Measurements from ENCODE around the gene CHPF2. TPM values are rescaled to one million over a fixed set of nuclear protein-coding genes. Genes with fewer than 3 reads are reported as not detected.

The CHPF2 gene
- total RNA-seq, 4 donors from 2014 or later, result 18.0 to 38.1 (median 25.7) TPM

- ATAC-seq, result no peak
- H3K36me3 ChIP-seq, result peaks cover 0 to 79% of the 10 kb centered on the region in 2 donors
- H3K4me3 ChIP-seq, result no peak overlapping the region
- no peak overlapping the region for H3K27ac ChIP-seq
- H3K27me3 ChIP-seq, result no peaks in the 10 kb centered on the region
- peaks cover 0 to 16% (median 12%) of the 10 kb centered on the region in 3 donors for H3K4me1 ChIP-seq
- TF ChIP-seq CTCF (IDR thresholded peaks at IDR 0.05), result no peak
- no peak for TF ChIP-seq POLR2AphosphoS5 (IDR thresholded peaks at IDR 0.05)
- no peak for TF ChIP-seq EP300 (IDR thresholded peaks at IDR 0.05)
- TF ChIP-seq POLR2A (IDR thresholded peaks at IDR 0.05), result no peak
- no peaks in the 10 kb centered on the region for H3K9me3 ChIP-seq
- WGBS, 2 donors (ENCODE audit: low coverage in 1 of 2), result 73% methylated on average over 4 of the region's 44 CpGs; no CpG with 5 or more reads in 1 of the 2 donors
These were observed 5.2 kb downstream of the CHPF2 start for GRCh38 chr7:151237244-151238189.

DNA sequence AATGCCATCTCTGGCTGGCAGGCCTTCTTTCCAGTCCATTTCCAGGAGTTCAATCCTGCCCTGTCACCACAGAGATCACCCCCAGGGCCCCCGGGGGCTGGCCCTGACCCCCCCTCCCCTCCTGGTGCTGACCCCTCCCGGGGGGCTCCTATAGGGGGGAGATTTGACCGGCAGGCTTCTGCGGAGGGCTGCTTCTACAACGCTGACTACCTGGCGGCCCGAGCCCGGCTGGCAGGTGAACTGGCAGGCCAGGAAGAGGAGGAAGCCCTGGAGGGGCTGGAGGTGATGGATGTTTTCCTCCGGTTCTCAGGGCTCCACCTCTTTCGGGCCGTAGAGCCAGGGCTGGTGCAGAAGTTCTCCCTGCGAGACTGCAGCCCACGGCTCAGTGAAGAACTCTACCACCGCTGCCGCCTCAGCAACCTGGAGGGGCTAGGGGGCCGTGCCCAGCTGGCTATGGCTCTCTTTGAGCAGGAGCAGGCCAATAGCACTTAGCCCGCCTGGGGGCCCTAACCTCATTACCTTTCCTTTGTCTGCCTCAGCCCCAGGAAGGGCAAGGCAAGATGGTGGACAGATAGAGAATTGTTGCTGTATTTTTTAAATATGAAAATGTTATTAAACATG lies 6.0 kb downstream of the CHPF2 start:
- no peak for ATAC-seq
- TF ChIP-seq CTCF (IDR thresholded peaks at IDR 0.05) (no peak), EP300 (IDR thresholded peaks at IDR 0.05) (no peak), POLR2A (IDR thresholded peaks at IDR 0.05) (no peak)
- Histone ChIP-seq H3K4me1 (peaks cover 0 to 18% (median 10%) of the 10 kb centered on the region in 3 donors), H3K36me3 (peaks cover 0 to 81% of the 10 kb centered on the region in 2 donors), H3K27ac (no peak overlapping the region), H3K9me3 (no peaks in the 10 kb centered on the region), H3K4me3 (no peak overlapping the region), H3K27me3 (no peaks in the 10 kb centered on the region)
- WGBS, 2 donors (ENCODE audit: low coverage in 1 of 2), result 67% methylated on average over 1 of the region's 17 CpGs; no CpG with 5 or more reads in 1 of the 2 donors

DNA sequence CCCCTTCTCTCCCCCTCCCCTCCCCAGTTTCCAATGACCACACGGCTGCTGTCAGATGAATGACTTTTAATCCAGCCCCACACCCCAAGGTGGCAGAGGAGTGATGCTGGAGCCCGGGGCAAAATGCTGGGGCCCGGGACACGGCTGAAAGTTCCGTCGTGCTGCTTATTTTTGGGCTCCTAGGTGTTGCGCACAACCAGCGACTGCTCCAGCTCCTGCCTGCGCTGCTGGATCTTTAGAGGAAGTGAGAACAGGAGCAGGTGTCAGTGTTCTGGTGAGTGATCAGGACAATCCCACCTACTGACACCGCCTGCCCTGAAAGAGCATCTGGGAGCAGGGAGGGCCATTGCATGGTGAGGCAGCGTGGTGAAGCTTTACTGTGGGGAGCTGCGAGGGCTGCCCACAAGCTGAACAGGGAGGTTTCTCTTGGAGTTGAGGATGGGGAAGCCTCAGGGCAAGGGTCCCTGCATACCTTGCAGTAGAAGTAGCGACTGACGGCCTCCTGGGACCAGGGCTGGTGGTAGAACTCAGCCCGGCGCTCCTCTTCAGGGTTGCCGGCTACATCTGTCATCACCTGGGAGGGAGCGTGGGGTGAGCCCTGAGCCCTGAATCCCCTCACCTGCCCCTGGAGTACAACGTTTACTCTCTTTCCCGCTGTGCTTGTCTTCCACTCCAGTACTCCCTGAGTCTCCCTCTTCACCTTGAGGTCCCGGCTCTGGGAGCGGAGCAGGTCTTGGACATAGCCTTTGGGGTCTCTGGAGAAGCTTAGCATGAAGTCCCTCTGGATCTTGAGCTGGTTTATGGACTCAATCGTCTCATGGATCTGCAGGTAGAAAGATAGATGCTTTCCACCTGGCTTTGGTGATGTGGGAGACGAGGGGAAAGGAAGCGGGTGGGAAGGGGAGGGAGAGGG lies 6.9 kb downstream of the CHPF2 start:
- H3K9me3 ChIP-seq, result no peaks in the 10 kb centered on the region
- no peak overlapping the region for H3K4me3 ChIP-seq
- no peak for TF ChIP-seq POLR2AphosphoS5 (IDR thresholded peaks at IDR 0.05)
- no peak for TF ChIP-seq EP300 (IDR thresholded peaks at IDR 0.05)
- no peak for TF ChIP-seq POLR2A (IDR thresholded peaks at IDR 0.05)
- TF ChIP-seq CTCF (IDR thresholded peaks at IDR 0.05), result no peak
- 75 to 96% methylated on average over 3 to 4 of the region's 25 CpGs for WGBS, 2 donors (ENCODE audit: low coverage in 1 of 2)
- peaks cover 0 to 81% of the 10 kb centered on the region in 2 donors for H3K36me3 ChIP-seq
- no peak overlapping the region for H3K27ac ChIP-seq
- ATAC-seq, result no peak
- H3K27me3 ChIP-seq, result no peaks in the 10 kb centered on the region
- H3K4me1 ChIP-seq, result peaks cover 0 to 18% (median 1%) of the 10 kb centered on the region in 3 donors

DNA sequence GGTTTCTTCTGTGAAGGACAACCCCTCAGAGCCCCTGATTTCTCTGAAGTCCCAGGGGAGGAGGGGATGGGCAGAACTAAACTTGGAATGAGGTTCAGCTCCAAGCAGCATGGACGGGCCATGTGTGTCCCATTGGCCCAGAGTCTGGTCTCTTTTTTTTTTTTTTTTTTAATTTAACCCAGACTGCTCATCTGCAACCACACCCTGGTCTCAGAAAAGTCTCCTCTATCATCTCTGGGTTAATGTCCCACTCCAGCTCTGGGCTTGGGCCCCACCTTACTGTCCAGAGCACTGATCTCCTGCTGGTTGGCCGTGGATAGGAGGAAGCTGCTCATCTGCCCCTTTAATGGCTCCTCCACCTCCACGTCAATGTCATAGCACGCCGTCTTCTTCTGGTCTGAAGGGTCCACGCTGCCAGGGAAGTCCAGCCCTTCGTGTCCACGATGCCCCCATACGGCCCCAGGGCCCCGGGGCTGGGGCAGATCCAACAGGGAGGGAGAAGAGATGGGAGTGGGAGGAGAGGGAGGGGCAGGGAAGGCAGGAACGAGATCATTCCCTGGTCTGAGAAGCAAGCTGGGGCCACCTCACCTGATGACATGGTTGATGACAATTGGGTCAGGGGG lies 7.7 kb downstream of the CHPF2 start:
- 30 to 40% methylated on average over 1 to 4 of the region's 11 CpGs for WGBS, 2 donors (ENCODE audit: low coverage in 1 of 2)
- no peak for ATAC-seq
- peaks cover 0 to 77% of the 10 kb centered on the region in 2 donors for H3K36me3 ChIP-seq

More for the DNA sequence above, 7.7 kb downstream of the CHPF2 start:
- peaks cover 4% of the 10 kb centered on the region for H3K27me3 ChIP-seq
- peak overlapping the region in 1 of 4 donors; percentile 24 for H3K27ac ChIP-seq
- TF ChIP-seq EP300 (IDR thresholded peaks at IDR 0.05) (no peak), CTCF (IDR thresholded peaks at IDR 0.05) (no peak), POLR2A (IDR thresholded peaks at IDR 0.05) (no peak), POLR2AphosphoS5 (IDR thresholded peaks at IDR 0.05) (no peak)
- peaks cover 0 to 25% (median 4%) of the 10 kb centered on the region in 3 donors for H3K4me1 ChIP-seq
- H3K9me3 ChIP-seq, result no peaks in the 10 kb centered on the region
- H3K4me3 ChIP-seq, result no peak overlapping the region
